WI38 (cell line): ENCODE data around the gene ASB6.

Experiments
- H3K4me3 ChIP-seq: 2 replicates; pipeline ENCODE4 v1.5.1; 2011; ENCODE audit warnings: low read depth, mild to moderate bottlenecking, control low read depth, low read length
- CTCF ChIP-seq: IDR thresholded peaks from 2 replicates; pipeline ENCODE4 v1.5.1; 2012; ENCODE audit warnings: low read depth, mild to moderate bottlenecking, control low read depth, low read length

The ASB6 gene

GRCh38 chr9:129606161-129607026, 35.6 kb downstream of the ASB6 start:
- no peak for TF ChIP-seq CTCF
- no peak overlapping the region for H3K4me3 ChIP-seq

- TF ChIP-seq CTCF: no peak
- no peak overlapping the region for H3K4me3 ChIP-seq
Measured at GRCh38 chr9:129604766-129605163, 37.2 kb downstream of the ASB6 start.

GRCh38 chr9:129604056-129604765, 37.7 kb downstream of the ASB6 start:
- no peak overlapping the region for H3K4me3 ChIP-seq
- no peak for TF ChIP-seq CTCF

- TF ChIP-seq CTCF: no peak
- H3K4me3 ChIP-seq: no peak overlapping the region
Measured at GRCh38 chr9:129602598-129603415, 39.1 kb downstream of the ASB6 start.

GRCh38 chr9:129601082-129601674, 40.8 kb downstream of the ASB6 start:
- no peak overlapping the region for H3K4me3 ChIP-seq
- no peak for TF ChIP-seq CTCF

- TF ChIP-seq CTCF: no peak
- H3K4me3 ChIP-seq: peak overlapping the region; percentile 56; the same call in 1 of the 2 replicates
Measured at GRCh38 chr9:129598089-129598596, 43.8 kb downstream of the ASB6 start.
